A549 treated with RU486 at 1 μM for 4 hours (cell line): ENCODE results near the gene ZDHHC16. TPM values are rescaled to one million over a fixed set of nuclear protein-coding genes. Genes with fewer than 3 reads are reported as not detected.

Experiments used
- total RNA-seq: library from RNA; stranded (reverse); fragments of 200-300 nt; extraction: Qiagen RNA extraction; gene quantifications from 5 replicates; pipeline ENCODE4 v1.2.3, GENCODE V29; 2022; ENCODE audit warnings: low read depth

ZDHHC16 gene
- total RNA-seq: 42.8 to 52.3 TPM (median 50.0 TPM) in 5 replicates

GRCh38 chr10:97445722-97446639, at the start of gene ZDHHC16, which contains the start of gene EXOSC1:
Gene ZDHHC16 (plus strand): TSS chr10:97446175. CDS start chr10:97451676, 5,501 bp downstream.
Gene EXOSC1 (minus strand): TSS chr10:97446006. CDS start chr10:97445985, 21 bp downstream.

GRCh38 chr10:97400665-97401454, 45.1 kb upstream of the ZDHHC16 start, which contains the start of gene RRP12:
Gene RRP12 (minus strand): TSS chr10:97401340. CDS start chr10:97401231, 109 bp downstream.

GRCh38 chr10:97425964-97426775, 19.8 kb upstream of the ZDHHC16 start, which contains the start of gene PGAM1:
Gene PGAM1 (plus strand): TSS chr10:97426191. CDS start chr10:97426308, 117 bp downstream.

GRCh38 chr10:97498076-97498840, 52.3 kb downstream of the ZDHHC16 start, which contains the start of gene MMS19:
Gene MMS19 (minus strand): TSS chr10:97498422. CDS start chr10:97498384, 38 bp downstream.

GRCh38 chr10:97498841-97499560, 53.0 kb downstream of the ZDHHC16 start, which contains the start of gene UBTD1:
Gene UBTD1 (plus strand): TSS chr10:97498924. CDS start chr10:97499204, 280 bp downstream.

Other genes with a start within 250 kb of the ZDHHC16 start
- gene ARHGAP19, start 153.5 kb upstream of the ZDHHC16 start, total RNA-seq: 3.4 to 6.5 TPM (median 5.1 TPM) in 5 replicates
- 0.94 to 2.2 TPM (median 1.6 TPM) in 5 replicates for gene FRAT1, start 126.9 kb upstream of the ZDHHC16 start, total RNA-seq
- 5.6 to 9.7 TPM (median 8.2 TPM) in 5 replicates for gene FRAT2, start 111.4 kb upstream of the ZDHHC16 start, total RNA-seq
- gene RRP12, start 44.8 kb upstream of the ZDHHC16 start, total RNA-seq: 52.6 to 75.2 TPM (median 61.0 TPM) in 5 replicates
- 555 to 637 TPM (median 622 TPM) in 5 replicates for gene PGAM1, start 20.0 kb upstream of the ZDHHC16 start, total RNA-seq
- gene EXOSC1, start 169 bp upstream of the ZDHHC16 start, total RNA-seq: 53.0 to 60.6 TPM (median 54.2 TPM) in 5 replicates
- 40.8 to 46.0 TPM (median 44.2 TPM) in 5 replicates for gene MMS19, start 52.2 kb downstream of the ZDHHC16 start, total RNA-seq
- 13.2 to 19.6 TPM (median 18.9 TPM) in 5 replicates for gene UBTD1, start 52.7 kb downstream of the ZDHHC16 start, total RNA-seq
- 2.8 to 6.8 TPM (median 4.4 TPM) in 5 replicates for gene ANKRD2, start 126.6 kb downstream of the ZDHHC16 start, total RNA-seq
- gene HOGA1, start 138.2 kb downstream of the ZDHHC16 start, total RNA-seq: 0.83 to 1.7 TPM (median 0.93 TPM) in 5 replicates
- gene C10orf62, start 143.5 kb downstream of the ZDHHC16 start, total RNA-seq: not detected in 5 replicates
- 6.1 to 7.9 TPM (median 6.8 TPM) in 5 replicates for gene MORN4, start 187.3 kb downstream of the ZDHHC16 start, total RNA-seq
- 26.1 to 29.6 TPM (median 28.8 TPM) in 5 replicates for gene PI4K2A, start 194.5 kb downstream of the ZDHHC16 start, total RNA-seq
- gene AVPI1, start 241.1 kb downstream of the ZDHHC16 start, total RNA-seq: 57.9 to 112 TPM (median 85.8 TPM) in 5 replicates